Brain microvascular endothelial cell (primary cell): ENCODE data around the gene ZNF362.
"Not testable (repeated sequence)": the region's sequence is repeated elsewhere in the genome, so short reads cannot be mapped to it uniquely, and the experiment has no call there.

Experiments used
- DNase-seq: peaks from one replicate; pipeline ENCODE4 v3.0.0-alpha.2; 2020
- H3K27ac ChIP-seq: fragments of 250-450 bp; sonication (Bioruptor Pico); 2 replicates; pipeline ENCODE4 v1.5.1; 2020; ENCODE audit warnings: mild to moderate bottlenecking, moderate library complexity
- H3K27me3 ChIP-seq: fragments of 250-450 bp; sonication (Bioruptor Pico); replicated peaks from 2 replicates; pipeline ENCODE4 v1.5.1; 2020; ENCODE audit warnings: mild to moderate bottlenecking
- H3K36me3 ChIP-seq: fragments of 250-450 bp; sonication (Bioruptor Pico); replicated peaks from 2 replicates; pipeline ENCODE4 v1.5.1; 2020; ENCODE audit warnings: mild to moderate bottlenecking
- H3K4me3 ChIP-seq: 2 replicates; pipeline ENCODE4 v1.5.1; 2011; ENCODE audit warnings: low read depth, mild to moderate bottlenecking, control low read depth, low read length, moderate library complexity
- CTCF ChIP-seq: IDR thresholded peaks from 2 replicates; pipeline ENCODE4 v1.5.1; 2011; ENCODE audit warnings: low read depth, mild to moderate bottlenecking, moderate library complexity, low read length, control low read depth, inconsistent platforms; ENCODE audit errors: missing control alignments
- in situ Hi-C: cut with HindIII; loops from 2 replicates; pipeline ENCODE4 v1.10.0; 2017; ENCODE audit warnings: low sequenced_read_pairs, low pct_ligation_motif_present

The ZNF362 gene

GRCh38 chr1:33307494-33307864 lies 51.2 kb downstream of the ZNF362 start:
- in situ Hi-C loops = no loop called here
- no peak for DNase-seq
- no peak for TF ChIP-seq CTCF
- H3K36me3 ChIP-seq = no peaks in the 10 kb centered on the region
- no peak overlapping the region for H3K4me3 ChIP-seq
- no peaks in the 10 kb centered on the region for H3K27me3 ChIP-seq
- H3K27ac ChIP-seq = no peak overlapping the region

- H3K27me3 ChIP-seq, in situ Hi-C loops, H3K4me3 ChIP-seq, H3K27ac ChIP-seq, DNase-seq, H3K36me3 ChIP-seq: not testable (repeated sequence)
Observed at GRCh38 chr1:33309351-33309750, 53.1 kb downstream of the ZNF362 start.

DNA sequence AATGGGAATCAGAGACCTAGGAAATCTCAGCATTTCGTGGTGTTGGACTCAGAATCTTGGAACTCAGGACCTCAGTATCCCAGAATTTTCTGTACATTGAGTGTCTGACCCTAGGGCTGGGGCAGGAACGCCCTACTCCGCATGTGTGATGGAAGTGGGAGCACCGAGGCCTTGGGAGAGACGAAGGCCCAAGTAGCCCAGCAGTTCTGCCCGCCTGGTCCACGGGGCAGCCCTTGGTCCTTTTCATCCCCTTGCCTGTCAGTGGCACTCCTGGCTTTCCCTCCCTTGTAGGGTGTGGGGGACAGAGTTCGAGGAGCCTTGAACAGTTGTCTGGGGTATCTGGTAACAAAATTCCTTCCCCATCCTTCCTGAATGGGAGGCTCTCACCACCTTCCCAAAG lies 54.4 kb downstream of the ZNF362 start:
- TF ChIP-seq CTCF = no peak
- H3K36me3 ChIP-seq = no peaks in the 10 kb centered on the region
- DNase-seq = no peak
- no peak overlapping the region for H3K4me3 ChIP-seq
- no peak overlapping the region for H3K27ac ChIP-seq
- no peaks in the 10 kb centered on the region for H3K27me3 ChIP-seq
- in situ Hi-C loops = no loop called here

DNA sequence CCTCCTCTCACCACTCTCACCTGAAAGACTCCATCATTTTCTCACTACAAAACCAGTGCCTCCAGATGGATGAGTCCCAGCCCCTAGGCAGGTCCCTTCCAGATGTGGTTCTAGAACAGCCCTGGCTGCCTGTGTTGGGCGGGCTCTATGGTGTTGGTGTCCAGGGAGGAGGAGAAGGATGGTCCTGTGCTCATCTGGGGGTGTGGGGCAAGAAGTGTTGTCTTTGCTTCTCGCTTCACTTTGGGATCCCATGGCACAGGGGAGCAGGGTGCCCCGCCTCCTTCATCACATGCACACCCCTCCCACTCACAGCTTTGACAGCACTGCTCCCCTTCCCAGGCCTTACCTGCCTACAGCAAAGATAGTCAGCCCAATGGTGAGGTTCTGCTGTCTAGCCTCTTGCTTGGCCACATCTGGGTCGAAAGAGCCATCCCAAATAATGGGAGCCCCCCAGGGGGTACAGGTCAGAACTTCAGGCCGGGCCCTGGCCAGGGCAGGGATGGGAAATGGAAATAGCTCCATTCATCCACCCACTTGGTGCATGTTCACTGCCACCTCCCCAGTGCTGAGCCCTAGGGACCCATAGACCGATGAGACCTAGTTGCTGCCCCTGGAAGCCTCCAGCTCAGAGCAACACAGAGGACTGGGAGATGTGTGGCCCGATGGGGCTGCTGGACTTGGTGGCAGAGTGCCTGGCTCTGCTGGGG lies 55.6 kb downstream of the ZNF362 start:
- in situ Hi-C loops = no loop called here
- H3K4me3 ChIP-seq = no peak overlapping the region
- TF ChIP-seq CTCF = no peak
- no peak overlapping the region for H3K27ac ChIP-seq
- H3K36me3 ChIP-seq = no peaks in the 10 kb centered on the region
- no peak for DNase-seq
- no peaks in the 10 kb centered on the region for H3K27me3 ChIP-seq

DNA sequence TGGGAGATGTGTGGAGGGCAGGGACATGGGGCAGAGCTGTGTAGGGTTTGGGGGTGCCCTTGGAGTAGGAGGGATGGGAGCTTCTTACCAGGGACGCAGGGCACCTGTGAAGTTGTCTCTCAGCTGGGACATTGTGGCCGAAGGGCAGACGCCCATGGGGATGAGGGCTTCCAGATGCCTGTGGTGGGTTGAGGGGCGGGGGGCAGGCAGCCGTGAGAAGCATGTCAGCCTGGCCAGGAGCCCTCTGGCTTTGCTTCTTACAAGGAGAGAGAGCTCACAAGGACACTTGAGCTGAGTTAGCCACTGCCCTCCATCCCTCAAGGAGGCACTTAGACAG lies 56.1 kb downstream of the ZNF362 start:
- no peak overlapping the region for H3K27ac ChIP-seq
- H3K4me3 ChIP-seq = no peak overlapping the region
- no peaks in the 10 kb centered on the region for H3K36me3 ChIP-seq
- TF ChIP-seq CTCF = no peak
- no peak for DNase-seq
- in situ Hi-C loops = no loop called here
- H3K27me3 ChIP-seq = no peaks in the 10 kb centered on the region

DNA sequence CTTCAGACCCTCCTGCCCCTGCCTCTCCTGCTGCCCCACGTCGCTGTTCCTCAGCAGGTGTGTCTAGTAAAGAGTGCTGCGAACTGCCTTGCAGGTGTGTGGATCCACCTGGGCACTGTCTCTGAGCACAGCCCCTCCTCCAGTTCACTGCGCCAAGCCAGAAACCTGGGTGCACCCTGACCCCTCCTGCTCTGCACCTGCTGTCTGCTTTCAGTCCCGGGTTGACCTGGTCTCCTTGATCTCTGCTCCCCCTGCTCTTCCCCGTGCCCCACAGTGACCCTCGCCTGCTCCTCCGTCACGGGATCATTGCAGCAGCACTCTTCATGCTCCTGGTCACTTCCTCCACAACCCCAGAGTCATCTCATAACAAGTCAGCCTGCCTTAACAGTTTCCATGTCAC lies 58.1 kb downstream of the ZNF362 start:
- TF ChIP-seq CTCF = no peak
- no peak overlapping the region for H3K4me3 ChIP-seq
- no peak for DNase-seq
- H3K27me3 ChIP-seq = no peaks in the 10 kb centered on the region
- no peaks in the 10 kb centered on the region for H3K36me3 ChIP-seq
- H3K27ac ChIP-seq = no peak overlapping the region
- in situ Hi-C loops = no loop called here
